H9 (cell line): ENCODE measurements around the gene HIF1A. TPM values are rescaled to one million over a fixed set of nuclear protein-coding genes. Genes with fewer than 3 reads are reported as not detected.

Experiments used
- DNase-seq: peaks from one replicate; pipeline ENCODE4 v3.0.0-alpha.2; 2017
- H2AFZ ChIP-seq: one replicate; pipeline ENCODE4 v1.6.1; 2013; ENCODE audit warnings: mild to moderate bottlenecking, low read length, control low read depth, moderate library complexity
- H2AK5ac ChIP-seq: 2 replicates; pipeline ENCODE4 v1.6.1; 2013; ENCODE audit warnings: low read length, control low read depth, mixed read lengths; ENCODE audit not compliant: insufficient read length
- H2BK120ac ChIP-seq: one replicate; pipeline ENCODE4 v1.6.1; 2013; ENCODE audit warnings: low read depth, mild to moderate bottlenecking, low read length, control low read depth, inconsistent platforms; ENCODE audit not compliant: poor library complexity, severe bottlenecking
- H2BK12ac ChIP-seq: 2 replicates; pipeline ENCODE4 v1.6.1; 2013; ENCODE audit warnings: low read length, control low read depth, mixed read lengths, low read depth; ENCODE audit not compliant: insufficient read length
- H2BK15ac ChIP-seq: 2 replicates; pipeline ENCODE4 v1.6.1; 2013; ENCODE audit warnings: low read depth, low read length, control low read depth
- H2BK20ac ChIP-seq: one replicate; pipeline ENCODE4 v1.6.1; 2013; ENCODE audit warnings: low read depth, mild to moderate bottlenecking, low read length, control low read depth, inconsistent platforms; ENCODE audit not compliant: poor library complexity, severe bottlenecking
- H2BK5ac ChIP-seq: 2 replicates; pipeline ENCODE4 v1.6.1; 2013; ENCODE audit warnings: low read length, control low read depth, mixed read lengths; ENCODE audit not compliant: insufficient read length
- H3K14ac ChIP-seq: 2 replicates; pipeline ENCODE4 v1.6.1; 2013; ENCODE audit warnings: low read length, control low read depth; ENCODE audit not compliant: insufficient read depth
- H3K18ac ChIP-seq: 2 replicates; pipeline ENCODE4 v1.6.1; 2013; ENCODE audit warnings: low read depth, mild to moderate bottlenecking, mixed read lengths, low read length, control low read depth; ENCODE audit not compliant: insufficient read length
- H3K23ac ChIP-seq: 2 replicates; pipeline ENCODE4 v1.6.1; 2013; ENCODE audit warnings: low read length, control low read depth, mixed read lengths, low read depth; ENCODE audit not compliant: insufficient read length
- H3K23me2 ChIP-seq: 2 replicates; pipeline ENCODE4 v1.6.1; 2013; ENCODE audit warnings: low read depth, mild to moderate bottlenecking, mixed read lengths, low read length, control low read depth; ENCODE audit not compliant: insufficient read length, poor library complexity, severe bottlenecking
- H3K27ac ChIP-seq: 2 replicates; pipeline ENCODE4 v1.5.1; 2013; ENCODE audit warnings: low read length, control low read depth, mixed read lengths, low read depth; ENCODE audit not compliant: insufficient read length
- H3K27me3 ChIP-seq: 2 replicates; pipeline ENCODE4 v1.6.1; 2013; ENCODE audit warnings: low read length, control low read depth, inconsistent platforms; ENCODE audit not compliant: insufficient read depth
- H3K4ac ChIP-seq: 2 replicates; pipeline ENCODE4 v1.6.1; 2013; ENCODE audit warnings: low read depth, mild to moderate bottlenecking, control low read depth, inconsistent platforms, low read length, moderate library complexity
- H3K4me1 ChIP-seq: 2 replicates; pipeline ENCODE4 v1.6.1; 2013; ENCODE audit warnings: low read length, control low read depth, inconsistent platforms; ENCODE audit not compliant: insufficient read depth
- H3K4me2 ChIP-seq: 2 replicates; pipeline ENCODE4 v1.6.1; 2013; ENCODE audit warnings: low read length, control low read depth, mixed read lengths; ENCODE audit not compliant: insufficient read length, insufficient read depth
- H3K56ac ChIP-seq: 2 replicates; pipeline ENCODE4 v1.6.1; 2013; ENCODE audit warnings: low read depth, mild to moderate bottlenecking, mixed read lengths, low read length, control low read depth; ENCODE audit not compliant: insufficient read length
- H3K79me1 ChIP-seq: 2 replicates; pipeline ENCODE4 v1.6.1; 2013; ENCODE audit warnings: low read depth, mild to moderate bottlenecking, moderate library complexity, low read length, control low read depth, inconsistent platforms; ENCODE audit not compliant: insufficient read depth, poor library complexity, severe bottlenecking
- H3K79me2 ChIP-seq: 2 replicates; pipeline ENCODE4 v1.6.1; 2013; ENCODE audit warnings: low read length, control low read depth, inconsistent platforms; ENCODE audit not compliant: insufficient read depth
- H3K9ac ChIP-seq: 2 replicates; pipeline ENCODE4 v1.6.1; 2013; ENCODE audit warnings: low read length, control low read depth, mixed read lengths; ENCODE audit not compliant: insufficient read length; ENCODE audit errors: extremely low read depth
- H3K9me3 ChIP-seq: one replicate; pipeline ENCODE4 v1.6.1; 2013; ENCODE audit warnings: low read depth, low read length, inconsistent platforms; ENCODE audit not compliant: control insufficient read depth
- H3T11ph ChIP-seq: one replicate; pipeline ENCODE4 v1.6.1; 2013; ENCODE audit warnings: mild to moderate bottlenecking, low read length, control low read depth, inconsistent platforms
- H4K20me1 ChIP-seq: one replicate; pipeline ENCODE4 v1.6.1; 2013; ENCODE audit not compliant: control insufficient read depth, insufficient read length, insufficient read depth
- H4K5ac ChIP-seq: 2 replicates; pipeline ENCODE4 v1.6.1; 2013; ENCODE audit warnings: low read depth, mild to moderate bottlenecking, mixed read lengths, low read length, control low read depth; ENCODE audit not compliant: insufficient read length
- H4K8ac ChIP-seq: replicated peaks from 2 replicates; pipeline ENCODE4 v1.6.1; 2013; ENCODE audit warnings: low read length, control low read depth, mixed read lengths, low read depth; ENCODE audit not compliant: insufficient read length
- H4K91ac ChIP-seq: 2 replicates; pipeline ENCODE4 v1.6.1; 2013; ENCODE audit warnings: low read depth, mild to moderate bottlenecking, moderate library complexity, mixed read lengths, low read length, control low read depth; ENCODE audit not compliant: insufficient read length
- H3K27ac Mint-ChIP-seq, 3 experiments: 2 replicates in 2 of 3; 3 replicates in 1 of 3; pipeline ENCODE4 v1.8.0; 2020 to 2021; ENCODE audit warnings: mixed read lengths in 3 of 3, mild to moderate bottlenecking in 1 of 3, moderate library complexity in 1 of 3
- H3K27me3 Mint-ChIP-seq: 2 replicates; pipeline ENCODE4 v1.8.0; 2021; ENCODE audit warnings: low read depth, mild to moderate bottlenecking, moderate library complexity, mixed read lengths
- H3K36me3 Mint-ChIP-seq, 3 experiments: 2 replicates in 2 of 3; 3 replicates in 1 of 3; pipeline ENCODE4 v1.8.0; 2020 to 2021; ENCODE audit warnings: low read depth in 3 of 3, mixed read lengths in 3 of 3; ENCODE audit not compliant: insufficient read depth in 1 of 3
- H3K4me1 Mint-ChIP-seq, 2 experiments: 2 replicates each; pipeline ENCODE4 v1.8.0; 2020; ENCODE audit warnings: mixed read lengths in 2 of 2
- H3K4me3 Mint-ChIP-seq, 2 experiments: 2 replicates in 1 of 2; 3 replicates in 1 of 2; pipeline ENCODE4 v1.8.0; 2020 to 2021; ENCODE audit warnings: mild to moderate bottlenecking in 2 of 2, mixed read lengths in 2 of 2, moderate library complexity in 1 of 2
- H3K9me3 Mint-ChIP-seq, 2 experiments: 2 replicates in 1 of 2; 3 replicates in 1 of 2; pipeline ENCODE4 v1.8.0; 2020; ENCODE audit warnings: mild to moderate bottlenecking in 2 of 2, mixed read lengths in 2 of 2, moderate library complexity in 1 of 2
- CTCF ChIP-seq: fragments of 200-600 bp; sonication (generic); conservative IDR thresholded peaks from 3 replicates; pipeline ENCODE4 v1.8.0; 2021; ENCODE audit warnings: antibody characterized with exemption, mild to moderate bottlenecking
- WGBS: extraction: QIAGEN DNeasy Blood & Tissue Kit; methylation state at CpG from one replicate; pipeline ENCODE4 v1.1.7; 2013; ENCODE audit warnings: missing lambda C conversion rate, low lambda C conversion rate, mixed read lengths; ENCODE audit not compliant: insufficient read length; ENCODE audit errors: extremely low coverage; 5-methylcytosine and 5-hydroxymethylcytosine counted together
- total RNA-seq: library from RNA; stranded (reverse); gene quantifications from 2 replicates; pipeline ENCODE4 v1.2.1, GENCODE V29; 2021

HIF1A gene
- total RNA-seq, 1 experiment from 2014 or later: 154 TPM

GRCh38 chr14:61681413-61681812, 13.9 kb upstream of the HIF1A start:
- Histone ChIP-seq H3K79me1 (no peaks in the 10 kb centered on the region), H4K91ac (no peak overlapping the region), H4K20me1 (no peaks in the 10 kb centered on the region), H3K27ac (no peak overlapping the region), H2AK5ac (no peak overlapping the region), H3T11ph (no peak overlapping the region), H3K23me2 (no peaks in the 10 kb centered on the region), H2BK120ac (no peak overlapping the region), H3K79me2 (no peaks in the 10 kb centered on the region), H2BK12ac (no peak overlapping the region), H3K9me3 (no peaks in the 10 kb centered on the region), H2BK15ac (no peak overlapping the region), H3K9ac (no peak overlapping the region), H3K27me3 (no peaks in the 10 kb centered on the region), H3K56ac (no peak overlapping the region), H2AFZ (no peak overlapping the region), H3K18ac (no peak overlapping the region), H3K4ac (no peak overlapping the region), H2BK20ac (no peak overlapping the region), H4K8ac (no peak overlapping the region), H3K4me1 (peaks cover 2% of the 10 kb centered on the region; the same call in 1 of the 2 replicates), H3K4me2 (no peak overlapping the region), H2BK5ac (no peak overlapping the region), H4K5ac (no peak overlapping the region), H3K23ac (no peak overlapping the region), H3K14ac (no peak overlapping the region)
- Mint-ChIP-seq H3K4me1 (peaks cover 15 to 19% of the 10 kb centered on the region in 2 experiments), H3K27me3 (no peaks in the 10 kb centered on the region), H3K9me3 (no peaks in the 10 kb centered on the region), H3K4me3 (no peak overlapping the region), H3K27ac (no peak overlapping the region), H3K36me3 (no peaks in the 10 kb centered on the region)
- WGBS: no CpG with 5 or more reads among the region's 6 CpGs
- no peak for DNase-seq
- no peak for TF ChIP-seq CTCF
